Measurements from ENCODE around the gene BFSP1.

The BFSP1 gene

GRCh38 chr20:17494201-17494600 lies 37.0 kb downstream of the BFSP1 start:
- no peak for DNase-seq

- DNase-seq: no peak
These were observed 38.0 kb downstream of the BFSP1 start for GRCh38 chr20:17493173-17493572.

- no peak for DNase-seq
These were observed 39.7 kb downstream of the BFSP1 start for GRCh38 chr20:17491488-17491887.

GRCh38 chr20:17491041-17491440 lies 40.1 kb downstream of the BFSP1 start:
- no peak for DNase-seq

DNA sequence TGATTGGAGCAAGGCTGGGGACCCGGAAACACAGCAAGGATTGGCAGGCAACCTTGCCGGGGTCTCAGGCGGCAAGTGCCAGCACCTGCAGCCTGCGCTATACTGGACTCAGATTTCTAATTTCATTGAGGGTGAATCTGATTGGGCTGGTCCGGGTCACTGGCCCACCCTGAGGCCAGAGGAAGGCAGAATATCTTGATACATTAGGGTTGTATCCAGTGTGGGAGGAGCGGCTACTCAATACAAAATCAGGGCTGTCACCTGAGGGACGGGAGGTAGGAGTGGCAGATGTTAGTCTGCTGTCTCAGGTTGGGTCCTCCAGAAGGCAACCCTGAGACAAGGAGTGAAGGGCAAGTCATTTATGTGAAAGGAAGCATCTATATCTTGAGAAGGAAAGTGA lies 40.7 kb downstream of the BFSP1 start:
- no peak for DNase-seq

GRCh38 chr20:17488916-17489600 lies 42.1 kb downstream of the BFSP1 start:
- no peak for DNase-seq

GRCh38 chr20:17485017-17485416 lies 46.2 kb downstream of the BFSP1 start:
- DNase-seq: no peak

GRCh38 chr20:17482536-17482935 lies 48.6 kb downstream of the BFSP1 start:
- DNase-seq: no peak

DNA sequence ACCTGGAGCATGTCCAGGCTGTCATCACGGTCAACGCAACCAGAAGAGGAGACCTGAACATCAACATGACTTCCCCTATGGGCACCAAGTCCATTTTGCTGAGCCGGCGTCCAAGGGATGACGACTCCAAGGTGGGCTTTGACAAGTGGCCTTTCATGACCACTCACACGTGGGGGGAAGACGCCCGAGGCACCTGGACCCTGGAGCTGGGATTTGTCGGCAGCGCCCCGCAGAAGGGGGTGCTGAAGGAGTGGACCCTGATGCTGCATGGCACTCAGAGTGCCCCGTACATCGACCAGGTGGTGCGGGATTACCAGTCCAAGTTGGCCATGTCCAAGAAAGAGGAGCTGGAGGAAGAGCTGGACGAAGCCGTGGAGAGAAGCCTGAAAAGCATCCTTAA lies 49.5 kb downstream of the BFSP1 start:
- no peak for DNase-seq

DNA sequence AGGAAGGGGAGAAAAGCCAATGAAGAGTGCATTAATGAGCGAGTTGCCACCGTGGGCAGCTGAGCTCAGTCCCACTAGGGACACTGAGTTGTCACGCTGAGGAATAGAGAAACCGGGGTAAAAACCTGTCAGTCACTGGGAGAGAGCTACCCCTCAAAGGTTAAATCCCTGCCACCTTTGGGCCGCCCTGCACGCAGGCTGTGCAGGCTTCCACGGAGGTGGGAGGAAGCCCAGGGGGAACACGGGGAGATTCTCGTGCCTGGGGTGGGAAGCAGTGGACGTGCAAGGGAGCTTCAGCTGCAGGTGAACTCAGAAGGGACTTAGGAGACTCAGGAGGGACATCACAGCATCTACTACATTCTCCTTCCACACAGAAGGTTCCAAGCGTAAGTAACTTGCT lies 50.5 kb downstream of the BFSP1 start:
- no peak for DNase-seq

DNA sequence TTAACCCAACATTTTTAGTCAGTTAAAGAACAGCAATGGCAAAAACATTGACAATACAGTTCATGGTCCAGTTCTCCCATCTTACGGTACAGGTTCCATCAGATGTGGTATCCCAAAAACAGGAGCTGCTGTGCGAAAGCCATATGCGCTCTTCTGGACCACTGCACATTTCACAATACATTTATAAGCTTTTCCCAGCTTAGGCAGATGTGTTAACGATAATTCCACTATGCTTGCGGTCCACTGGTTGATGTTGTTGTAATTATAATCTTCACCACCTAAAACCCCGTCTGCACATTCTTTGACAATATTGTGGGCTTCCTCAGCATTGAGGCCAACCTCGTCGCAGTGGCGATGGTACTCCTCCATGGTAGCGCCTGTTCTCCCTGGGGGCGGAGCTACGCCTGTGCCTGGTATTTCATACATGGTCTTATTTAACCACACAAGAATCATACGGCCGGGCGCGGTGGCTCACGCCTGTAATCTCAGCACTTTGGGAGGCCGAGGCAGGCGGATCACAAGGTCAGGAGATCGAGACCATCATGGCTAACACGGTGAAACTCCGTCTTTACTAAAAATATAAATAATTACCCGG lies 52.0 kb downstream of the BFSP1 start:
- no peak for DNase-seq

- DNase-seq: no peak
These were observed 57.5 kb downstream of the BFSP1 start for GRCh38 chr20:17473659-17474058.

- DNase-seq: no peak
These were observed 59.5 kb downstream of the BFSP1 start for GRCh38 chr20:17471606-17472187.

- no peak for DNase-seq
These were observed 60.2 kb downstream of the BFSP1 start for GRCh38 chr20:17470973-17471372.

DNA sequence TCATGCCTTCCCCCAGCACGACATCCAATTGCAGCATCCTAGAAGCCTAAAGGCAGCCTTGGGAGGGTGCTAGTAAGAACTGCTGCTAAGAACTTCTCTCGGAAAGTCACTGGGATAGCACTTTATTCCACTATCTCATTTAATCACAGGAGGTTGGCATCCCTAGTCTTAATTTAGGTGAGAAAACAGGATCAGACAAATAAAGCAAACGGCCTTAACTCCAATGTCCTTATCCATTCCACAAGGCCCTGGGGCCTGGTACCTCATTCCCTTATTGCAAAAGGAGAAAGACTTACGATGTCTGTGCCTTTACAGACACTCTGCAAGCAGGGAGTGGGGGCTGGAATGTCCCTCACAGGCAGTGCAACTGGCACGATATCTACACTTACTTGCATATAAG lies 60.7 kb downstream of the BFSP1 start:
- DNase-seq: no peak

DNA sequence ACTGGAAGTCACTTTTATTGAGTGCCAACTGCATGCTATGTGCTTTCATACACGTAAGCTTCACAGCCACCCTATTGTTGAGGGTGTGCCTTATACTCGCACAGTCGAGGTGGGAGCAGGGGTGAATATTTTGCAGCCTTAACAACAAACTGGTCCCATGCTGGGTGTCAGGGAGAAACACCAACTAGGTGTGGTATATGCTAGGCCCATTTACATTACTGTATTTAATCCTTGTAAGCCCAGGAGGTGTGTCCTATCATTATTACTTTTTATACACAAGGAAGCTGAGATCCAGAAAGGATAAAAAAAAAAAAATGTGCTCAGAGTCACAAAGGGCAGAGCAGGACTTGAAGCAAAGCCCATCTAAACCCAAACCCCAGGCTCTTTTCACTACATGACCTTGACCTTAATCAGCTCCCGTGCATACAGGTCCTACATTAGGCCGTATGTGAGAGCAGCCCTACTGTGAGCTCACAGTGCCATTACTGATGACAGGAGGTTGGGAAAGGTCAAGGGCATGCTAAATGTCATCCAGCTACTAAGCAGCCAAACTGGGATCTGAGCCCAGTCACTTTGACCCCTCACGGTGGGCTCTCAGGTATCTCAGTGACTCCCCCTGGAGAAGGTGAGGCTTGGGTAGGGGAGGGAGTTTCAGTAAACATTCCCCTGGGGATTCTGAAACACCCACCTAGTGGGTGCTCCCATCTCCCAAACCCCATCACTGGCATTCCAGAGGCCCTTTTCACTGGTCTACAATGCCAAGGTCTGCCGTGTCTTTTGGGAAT lies 61.7 kb downstream of the BFSP1 start:
- DNase-seq: no peak

DNA sequence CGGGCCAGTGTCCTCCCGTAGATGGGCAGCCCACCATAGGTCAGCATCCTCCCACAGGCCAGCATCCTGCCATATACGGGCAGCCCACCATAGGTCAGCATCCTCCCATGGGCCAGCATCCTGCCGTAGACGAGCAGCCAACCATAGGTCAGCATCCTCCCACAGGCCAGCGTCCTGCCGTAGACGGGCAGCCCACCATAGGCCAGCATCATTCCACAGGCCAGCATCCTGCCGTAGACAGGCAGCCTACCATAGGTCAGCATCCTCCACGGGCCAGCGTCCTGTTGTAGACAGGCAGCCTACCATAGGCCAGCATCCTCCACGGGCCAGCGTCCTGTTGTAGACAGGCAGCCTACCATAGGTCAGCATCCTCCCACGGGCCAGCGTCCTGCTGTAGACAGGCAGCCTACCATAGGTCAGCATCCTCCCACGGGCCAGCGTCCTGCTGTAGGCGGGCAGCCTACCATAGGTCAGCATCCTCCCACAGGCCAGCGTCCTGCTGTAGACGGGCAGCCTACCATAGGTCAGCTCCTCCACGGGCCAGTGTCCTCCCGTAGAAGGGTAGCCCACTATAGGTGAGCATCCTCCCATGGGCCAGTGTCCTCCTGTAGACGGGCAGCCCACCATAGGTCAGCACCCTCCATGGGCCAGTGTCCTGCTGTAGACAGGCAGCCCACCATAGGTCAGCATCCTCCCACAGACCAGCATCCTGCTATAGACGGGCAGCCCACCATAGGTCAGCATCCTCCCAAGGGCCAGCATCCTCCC lies 62.9 kb downstream of the BFSP1 start:
- no peak for DNase-seq

GRCh38 chr20:17467120-17467655 lies 64.0 kb downstream of the BFSP1 start:
- no peak for DNase-seq

- no peak for DNase-seq
These were observed 64.5 kb downstream of the BFSP1 start for GRCh38 chr20:17466641-17467040.

DNA sequence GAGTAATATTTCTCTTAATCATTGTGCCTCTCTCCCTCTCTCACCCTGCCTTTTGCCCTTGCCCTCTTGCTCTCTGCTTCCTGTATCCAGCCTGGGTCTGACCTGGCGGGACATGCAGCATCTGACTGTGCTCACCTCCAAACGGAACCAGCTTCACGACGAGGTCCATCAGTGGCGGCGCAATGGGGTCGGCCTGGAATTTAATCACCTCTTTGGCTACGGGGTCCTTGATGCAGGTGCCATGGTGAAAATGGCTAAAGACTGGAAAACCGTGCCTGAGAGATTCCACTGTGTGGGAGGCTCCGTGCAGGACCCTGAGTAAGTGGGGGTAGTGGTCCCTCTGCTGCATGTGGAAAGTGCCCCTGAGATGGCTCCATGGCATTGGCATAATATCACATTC lies 65.9 kb downstream of the BFSP1 start:
- DNase-seq: no peak

GRCh38 chr20:17463711-17464110 lies 67.5 kb downstream of the BFSP1 start:
- DNase-seq: no peak

DNA sequence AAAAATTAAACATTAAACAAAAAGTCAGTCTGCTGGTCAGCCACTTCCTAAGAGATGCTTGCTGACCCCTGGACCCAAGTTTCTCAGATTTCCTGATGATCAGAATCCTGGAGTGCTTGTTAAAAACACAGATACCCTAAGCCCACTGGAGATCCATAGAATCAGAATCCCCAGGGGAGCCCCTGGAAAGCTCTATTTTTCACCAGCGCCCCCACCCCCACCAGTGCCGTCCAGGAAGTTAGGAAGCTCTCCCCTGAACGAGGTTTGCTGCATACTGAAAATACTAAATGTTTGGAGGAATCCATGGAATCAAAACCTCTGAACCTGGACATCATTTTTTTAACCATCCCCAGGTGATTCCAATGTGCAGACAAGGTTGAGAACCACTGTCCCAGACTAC lies 69.2 kb downstream of the BFSP1 start:
- DNase-seq: no peak

- no peak for DNase-seq
These were observed 71.1 kb downstream of the BFSP1 start for GRCh38 chr20:17460119-17460518.
